GM12873 (cell line): ENCODE results near the gene SSR4.

ENCODE experiments used
- TF ChIP-seq, protein P1 (sequence below): IDR thresholded peaks from 2 replicates; pipeline ENCODE4 v1.5.1; 2012; ENCODE audit warnings: low read depth, mild to moderate bottlenecking, moderate library complexity, low read length, control low read depth; ENCODE audit not compliant: insufficient read depth; ENCODE audit errors: missing control alignments

Gene SSR4

DNA sequence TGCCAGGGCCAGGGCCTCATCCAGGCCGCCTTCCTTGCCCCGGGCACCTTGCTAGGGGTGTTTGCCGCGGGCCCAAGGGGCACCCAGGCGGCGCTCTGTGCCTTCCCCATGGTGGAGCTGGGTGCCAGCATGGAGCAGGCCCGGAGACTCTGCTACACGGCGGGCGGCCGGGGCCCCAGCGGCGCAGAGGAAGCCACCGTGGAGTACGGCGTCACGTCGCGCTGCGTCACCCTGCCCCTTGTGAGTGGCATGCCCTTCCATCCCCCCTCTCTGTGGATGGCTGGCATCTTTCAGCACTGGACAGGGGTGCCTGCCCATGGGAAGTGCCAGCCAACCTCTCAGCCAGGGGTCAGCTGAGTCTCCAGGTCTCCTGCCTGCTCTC, 26.8 kb upstream of the SSR4 start:
- TF ChIP-seq, protein P1, sequence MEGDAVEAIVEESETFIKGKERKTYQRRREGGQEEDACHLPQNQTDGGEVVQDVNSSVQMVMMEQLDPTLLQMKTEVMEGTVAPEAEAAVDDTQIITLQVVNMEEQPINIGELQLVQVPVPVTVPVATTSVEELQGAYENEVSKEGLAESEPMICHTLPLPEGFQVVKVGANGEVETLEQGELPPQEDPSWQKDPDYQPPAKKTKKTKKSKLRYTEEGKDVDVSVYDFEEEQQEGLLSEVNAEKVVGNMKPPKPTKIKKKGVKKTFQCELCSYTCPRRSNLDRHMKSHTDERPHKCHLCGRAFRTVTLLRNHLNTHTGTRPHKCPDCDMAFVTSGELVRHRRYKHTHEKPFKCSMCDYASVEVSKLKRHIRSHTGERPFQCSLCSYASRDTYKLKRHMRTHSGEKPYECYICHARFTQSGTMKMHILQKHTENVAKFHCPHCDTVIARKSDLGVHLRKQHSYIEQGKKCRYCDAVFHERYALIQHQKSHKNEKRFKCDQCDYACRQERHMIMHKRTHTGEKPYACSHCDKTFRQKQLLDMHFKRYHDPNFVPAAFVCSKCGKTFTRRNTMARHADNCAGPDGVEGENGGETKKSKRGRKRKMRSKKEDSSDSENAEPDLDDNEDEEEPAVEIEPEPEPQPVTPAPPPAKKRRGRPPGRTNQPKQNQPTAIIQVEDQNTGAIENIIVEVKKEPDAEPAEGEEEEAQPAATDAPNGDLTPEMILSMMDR, result no peak

DNA sequence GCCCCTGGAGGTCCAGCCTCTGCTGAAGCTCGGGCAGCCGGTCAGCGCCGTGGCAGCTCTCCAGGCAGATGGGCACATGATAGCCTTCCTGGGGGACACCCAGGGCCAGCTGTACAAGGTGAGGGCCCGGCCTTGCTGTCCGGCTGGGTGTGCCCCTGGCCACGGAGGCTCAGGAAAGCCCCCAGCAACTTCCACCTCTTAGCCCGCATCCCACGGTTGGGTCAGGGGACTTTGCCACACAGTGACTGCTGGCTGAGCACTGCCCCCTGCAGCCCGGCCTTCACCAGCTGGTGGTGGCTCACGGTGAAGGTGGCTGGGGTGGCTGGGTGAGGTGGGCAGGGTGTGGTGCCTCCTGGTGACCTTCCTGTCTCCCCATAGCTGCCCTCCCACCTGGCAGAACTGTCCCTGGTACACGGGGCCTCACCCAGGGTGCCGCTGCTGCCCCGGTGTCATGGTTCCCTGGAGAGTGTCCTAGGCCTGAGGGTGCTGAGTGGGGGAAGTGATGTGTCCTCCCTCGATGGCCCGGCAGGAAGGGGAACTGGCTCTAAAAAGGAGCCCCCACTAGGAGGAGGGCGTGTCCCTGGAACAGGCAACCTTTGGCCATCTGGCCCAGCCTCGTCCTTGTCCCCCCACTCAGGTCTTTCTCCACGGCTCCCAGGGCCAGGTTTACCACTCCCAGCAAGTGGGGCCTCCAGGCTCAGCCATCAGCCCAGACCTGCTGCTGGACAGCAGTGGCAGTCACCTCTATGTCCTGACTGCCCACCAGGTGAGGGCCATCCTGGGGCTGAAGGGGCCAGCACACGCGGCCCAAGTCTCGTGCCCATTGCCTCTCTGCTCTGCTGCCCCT, 25.9 kb upstream of the SSR4 start:
- TF ChIP-seq, protein P1, result peak; percentile 17

DNA sequence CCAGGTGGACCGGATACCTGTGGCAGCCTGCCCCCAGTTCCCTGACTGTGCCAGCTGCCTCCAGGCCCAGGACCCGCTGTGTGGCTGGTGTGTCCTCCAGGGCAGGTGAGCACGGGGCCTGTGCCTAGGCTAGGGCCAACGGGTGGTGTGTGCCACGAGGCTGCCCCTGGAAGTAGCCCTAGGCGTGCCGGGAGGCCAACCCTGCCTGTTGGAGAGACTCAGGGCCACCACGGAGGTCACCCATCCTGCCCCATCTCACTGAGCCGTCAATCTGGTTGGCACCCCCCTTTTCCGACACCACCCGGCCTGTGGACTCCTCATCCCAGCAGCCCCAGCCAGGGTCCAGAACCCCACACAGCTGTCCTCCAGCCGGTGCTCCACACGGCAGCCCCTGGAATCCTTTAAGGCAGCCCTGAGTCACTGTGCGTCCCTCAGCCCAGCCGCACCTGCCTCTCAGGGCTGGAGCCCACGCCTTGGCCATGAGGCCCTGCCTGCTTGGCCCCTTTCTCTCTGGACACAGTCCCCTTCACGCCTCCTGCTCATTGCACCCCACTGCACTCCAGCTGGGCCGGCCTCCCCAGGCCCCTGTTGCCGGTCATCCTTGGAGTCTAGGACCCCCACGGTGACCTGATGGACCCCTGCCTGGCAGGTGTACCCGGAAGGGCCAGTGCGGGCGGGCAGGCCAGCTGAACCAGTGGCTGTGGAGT, 25.2 kb upstream of the SSR4 start:
- TF ChIP-seq, protein P1, result no peak

DNA sequence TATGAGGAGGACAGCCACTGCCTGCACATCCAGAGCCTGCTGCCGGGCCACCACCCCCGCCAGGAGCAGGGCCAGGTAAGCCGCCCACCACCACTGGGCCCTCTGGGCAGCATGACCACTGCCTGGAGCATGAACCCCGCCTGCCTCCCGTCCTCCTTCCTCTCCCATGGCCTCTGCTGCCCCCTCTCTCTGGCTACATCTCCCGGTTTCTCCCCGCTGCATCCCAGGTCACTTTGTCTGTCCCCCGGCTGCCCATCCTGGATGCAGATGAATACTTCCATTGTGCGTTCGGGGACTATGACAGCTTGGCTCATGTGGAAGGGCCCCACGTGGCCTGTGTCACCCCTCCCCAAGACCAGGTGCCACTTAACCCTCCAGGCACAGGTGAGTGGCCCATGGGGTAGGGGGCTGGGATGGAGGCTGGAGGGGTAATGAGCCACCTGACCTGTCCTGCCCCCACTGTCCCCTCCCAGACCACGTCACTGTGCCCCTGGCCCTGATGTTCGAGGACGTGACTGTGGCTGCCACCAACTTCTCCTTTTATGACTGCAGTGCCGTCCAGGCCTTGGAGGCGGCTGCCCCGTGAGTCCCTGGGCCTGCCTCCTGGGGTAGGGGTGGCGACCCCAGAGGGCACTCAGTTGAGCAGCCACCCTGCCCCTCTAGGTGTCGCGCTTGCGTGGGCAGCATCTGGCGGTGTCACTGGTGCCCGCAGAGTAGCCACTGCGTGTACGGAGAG, 24.4 kb upstream of the SSR4 start:
- TF ChIP-seq, protein P1, result no peak

DNA sequence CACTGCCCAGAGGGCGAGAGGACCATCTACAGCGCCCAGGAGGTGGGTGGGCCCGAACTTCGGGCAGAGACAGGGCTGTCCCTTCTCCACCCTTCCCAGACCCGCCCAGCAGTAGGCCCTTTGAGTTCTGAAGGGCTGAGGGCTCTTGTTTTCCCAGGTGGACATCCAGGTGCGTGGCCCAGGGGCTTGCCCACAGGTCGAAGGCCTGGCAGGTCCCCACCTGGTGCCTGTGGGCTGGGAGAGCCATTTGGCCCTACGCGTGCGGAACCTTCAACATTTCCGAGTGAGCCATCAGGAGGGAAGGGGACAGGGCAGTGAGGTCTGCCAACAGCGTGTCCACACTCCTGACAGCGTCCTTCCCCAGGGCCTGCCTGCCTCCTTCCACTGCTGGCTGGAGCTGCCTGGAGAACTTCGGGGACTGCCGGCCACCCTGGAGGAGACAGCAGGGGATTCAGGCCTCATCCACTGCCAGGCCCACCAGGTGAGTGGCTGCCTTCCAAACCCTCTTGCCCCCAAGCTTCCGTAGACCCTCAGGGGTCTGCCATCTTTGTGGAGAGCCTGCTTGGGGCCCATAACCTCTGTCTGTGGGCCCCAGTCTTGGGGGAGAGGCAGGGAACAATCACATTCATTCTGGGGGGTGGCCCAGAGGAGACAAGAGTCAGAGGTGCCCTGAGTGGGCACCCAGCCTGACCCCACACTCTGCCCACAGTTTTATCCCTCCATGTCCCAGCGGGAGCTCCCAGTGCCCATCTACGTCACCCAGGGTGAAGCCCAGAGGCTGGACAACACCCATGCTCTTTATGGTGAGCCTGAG, 23.7 kb upstream of the SSR4 start:
- TF ChIP-seq, protein P1, result no peak

DNA sequence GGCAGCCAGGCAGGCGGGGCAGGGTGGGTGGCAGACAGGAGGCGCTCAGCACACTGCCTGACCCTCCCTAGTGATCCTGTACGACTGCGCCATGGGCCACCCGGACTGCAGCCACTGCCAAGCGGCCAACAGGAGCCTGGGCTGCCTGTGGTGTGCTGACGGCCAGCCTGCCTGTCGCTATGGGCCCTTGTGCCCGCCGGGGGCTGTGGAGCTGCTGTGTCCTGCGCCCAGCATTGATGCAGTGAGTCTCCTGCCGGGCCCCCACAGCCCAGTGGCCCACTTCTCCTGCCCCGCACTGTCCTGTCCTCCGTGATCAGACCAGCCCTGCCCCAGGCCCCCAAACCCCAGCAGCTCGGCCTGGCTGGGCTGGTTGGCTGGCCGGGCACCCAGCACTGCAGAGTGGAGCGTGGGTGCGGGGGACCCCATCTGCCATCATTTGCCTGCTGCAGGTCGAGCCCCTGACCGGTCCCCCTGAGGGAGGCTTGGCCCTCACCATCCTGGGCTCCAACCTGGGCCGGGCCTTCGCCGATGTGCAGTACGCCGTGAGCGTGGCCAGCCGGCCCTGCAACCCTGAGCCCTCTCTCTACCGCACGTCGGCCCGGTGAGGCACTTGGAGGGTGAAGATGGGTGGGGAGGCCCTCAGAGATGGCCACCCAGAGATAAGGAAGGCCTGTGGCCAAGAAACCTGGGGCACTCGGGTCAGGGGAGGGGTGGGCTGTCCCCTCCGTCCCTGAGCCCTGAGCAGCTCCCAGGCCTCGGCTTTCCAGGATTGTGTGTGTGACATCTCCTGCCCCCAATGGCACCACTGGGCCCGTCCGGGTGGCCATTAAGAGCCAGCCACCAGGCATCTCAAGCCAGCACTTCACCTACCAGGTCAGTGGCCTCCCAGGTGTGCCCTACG, 22.8 kb upstream of the SSR4 start:
- TF ChIP-seq, protein P1, result no peak
